Measurements from ENCODE around the gene TMEM242. TPM values are rescaled to one million over a fixed set of nuclear protein-coding genes. Genes with fewer than 3 reads are reported as not detected.
A peak's percentile ranks its signal among the peaks of the same experiment; 100 is the strongest.

Gene TMEM242
- total RNA-seq, 1 experiment from 2014 or later = 9.4 TPM

GRCh38 chr6:157328108-157328692 lies 4.9 kb upstream of the TMEM242 start:
- CTCF ChIA-PET = interaction anchor here (0.9 to 1.2 kb wide), 2 partner anchors 11 to 13 kb away, joined by 3 to 4 read pairs; no protein-coding TSS in a partner anchor
- POLR2A ChIA-PET = interaction anchor here (0.7 to 7.0 kb wide), 6 partner anchors 9 to 520 kb away, joined by 3 to 105 read pairs (median 4); partner anchors contain the start of gene ZDHHC14
- no peak overlapping the region for H3K4me3 Mint-ChIP-seq (ENCODE audit: unreplicated experiment)
- TF ChIP-seq CTCF (IDR thresholded peaks at IDR 0.05; ENCODE audit: unreplicated experiment) = no peak
- intact Hi-C loops (cut with micrococcal nuclease) = no loop called here
- DNase-seq (ENCODE audit: unreplicated experiment) = peak; percentile 45
- H3K4me1 Mint-ChIP-seq (ENCODE audit: insufficient read depth, unreplicated experiment) = peaks cover 9% of the 10 kb centered on the region
- H3K27ac Mint-ChIP-seq (ENCODE audit: low read depth, unreplicated experiment) = no peak overlapping the region
- no TSS peak for BruUV-seq (replicated peaks)
- no peaks in the 10 kb centered on the region for H3K9me3 Mint-ChIP-seq (ENCODE audit: unreplicated experiment)
- H3K36me3 Mint-ChIP-seq (ENCODE audit: insufficient read depth, unreplicated experiment) = no peaks in the 10 kb centered on the region
- no peaks in the 10 kb centered on the region for H3K27me3 Mint-ChIP-seq (ENCODE audit: insufficient read depth, unreplicated experiment)

- H3K9me3 Mint-ChIP-seq (ENCODE audit: unreplicated experiment) = no peaks in the 10 kb centered on the region
- no TSS peak for BruUV-seq (replicated peaks)
- DNase-seq (ENCODE audit: unreplicated experiment) = no peak
- CTCF ChIA-PET = interaction anchor here (0.6 to 1.8 kb wide), 5 partner anchors 8 to 340 kb away, joined by 3 to 7 read pairs (median 4); no protein-coding TSS in a partner anchor
- POLR2A ChIA-PET = interaction anchor here (0.7 to 7.0 kb wide), 3 partner anchors 9 to 599 kb away, joined by 3 to 105 read pairs (median 3); partner anchors contain the start of gene ZDHHC14
- no peak overlapping the region for H3K27ac Mint-ChIP-seq (ENCODE audit: low read depth, unreplicated experiment)
- H3K4me3 Mint-ChIP-seq (ENCODE audit: unreplicated experiment) = no peak overlapping the region
- no peak for TF ChIP-seq CTCF (IDR thresholded peaks at IDR 0.05; ENCODE audit: unreplicated experiment)
- intact Hi-C loops (cut with micrococcal nuclease) = no loop called here
- no peaks in the 10 kb centered on the region for H3K36me3 Mint-ChIP-seq (ENCODE audit: insufficient read depth, unreplicated experiment)
- peaks cover 9% of the 10 kb centered on the region for H3K4me1 Mint-ChIP-seq (ENCODE audit: insufficient read depth, unreplicated experiment)
- H3K27me3 Mint-ChIP-seq (ENCODE audit: insufficient read depth, unreplicated experiment) = no peaks in the 10 kb centered on the region
These were observed 3.7 kb upstream of the TMEM242 start for GRCh38 chr6:157326979-157327378.

GRCh38 chr6:157325069-157325805 lies 1.9 kb upstream of the TMEM242 start:
- Mint-ChIP-seq H3K9me3 (ENCODE audit: unreplicated experiment) (no peaks in the 10 kb centered on the region), H3K27me3 (ENCODE audit: insufficient read depth, unreplicated experiment) (no peaks in the 10 kb centered on the region), H3K27ac (ENCODE audit: low read depth, unreplicated experiment) (no peak overlapping the region), H3K4me1 (ENCODE audit: insufficient read depth, unreplicated experiment) (peaks cover 9% of the 10 kb centered on the region), H3K36me3 (ENCODE audit: insufficient read depth, unreplicated experiment) (no peaks in the 10 kb centered on the region), H3K4me3 (ENCODE audit: unreplicated experiment) (no peak overlapping the region)
- DNase-seq (ENCODE audit: unreplicated experiment) = no peak
- ChIA-PET POLR2A (interaction anchor here (0.5 to 7.0 kb wide), 10 partner anchors 8 to 756 kb away, joined by 3 to 105 read pairs (median 3); partner anchors contain the start of gene ZDHHC14), CTCF (interaction anchor here (0.8 to 2.2 kb wide), 6 partner anchors 10 to 432 kb away, joined by 3 to 7 read pairs (median 4); no protein-coding TSS in a partner anchor)
- TF ChIP-seq CTCF (IDR thresholded peaks at IDR 0.05; ENCODE audit: unreplicated experiment) = no peak
- intact Hi-C loops (cut with micrococcal nuclease) = no loop called here
- BruUV-seq (replicated peaks) = no TSS peak

GRCh38 chr6:157323966-157324300 lies 614 bp upstream of the TMEM242 start:
- DNase-seq (ENCODE audit: unreplicated experiment) = peak; percentile 65
- Mint-ChIP-seq H3K9me3 (ENCODE audit: unreplicated experiment) (no peaks in the 10 kb centered on the region), H3K36me3 (ENCODE audit: insufficient read depth, unreplicated experiment) (no peaks in the 10 kb centered on the region), H3K27me3 (ENCODE audit: insufficient read depth, unreplicated experiment) (no peaks in the 10 kb centered on the region), H3K4me3 (ENCODE audit: unreplicated experiment) (peak overlapping the region; percentile 81), H3K27ac (ENCODE audit: low read depth, unreplicated experiment) (peak overlapping the region; percentile 87), H3K4me1 (ENCODE audit: insufficient read depth, unreplicated experiment) (no peaks in the 10 kb centered on the region)
- no peak for TF ChIP-seq CTCF (IDR thresholded peaks at IDR 0.05; ENCODE audit: unreplicated experiment)
- ChIA-PET CTCF (interaction anchor here (0.5 to 2.2 kb wide), 11 partner anchors 9 to 442 kb away, joined by 3 to 10 read pairs (median 4); no protein-coding TSS in a partner anchor), POLR2A (interaction anchor here (0.6 to 7.0 kb wide), 25 partner anchors 8 to 538 kb away, joined by 3 to 105 read pairs (median 6); partner anchors contain the start of gene ZDHHC14)
- BruUV-seq (replicated peaks) = TSS peak; percentile 86
- intact Hi-C loops (cut with micrococcal nuclease) = loop anchor here (2.0 kb wide), 1 partner anchor 57 kb away; the partner anchor contains the start of gene ZDHHC14
